SK-N-SH treated with all-trans-retinoic acid at 6 μM for 48 hours (cell line): ENCODE measurements around the gene SLC7A8.

Experiments
- ARNTL ChIP-seq: fragments of 450-650 bp; formaldehyde crosslinking; IDR thresholded peaks from 2 replicates; pipeline ENCODE4 v1.5.0; 2020; ENCODE audit warnings: low read depth, mild to moderate bottlenecking, moderate library complexity, borderline replicate concordance
- BACH2 ChIP-seq: fragments of 250-450 bp; sonication (Bioruptor Pico); IDR thresholded peaks from 2 replicates; pipeline ENCODE4 v1.9.0; 2021; ENCODE audit warnings: mild to moderate bottlenecking, borderline replicate concordance
- CSDC2 ChIP-seq: fragments of 250-450 bp; sonication (Bioruptor Pico); IDR thresholded peaks from 2 replicates; pipeline ENCODE4 v1.5.0; 2020; ENCODE audit warnings: mild to moderate bottlenecking, moderate library complexity
- OSR1 ChIP-seq: fragments of 250-450 bp; sonication (Bioruptor Pico); IDR thresholded peaks from 2 replicates; pipeline ENCODE4 v1.8.0; 2022; ENCODE audit warnings: moderate library complexity, mild to moderate bottlenecking, inconsistent platforms
- ZFP3 ChIP-seq: fragments of 250-450 bp; sonication (Bioruptor Pico); IDR thresholded peaks from 2 replicates; pipeline ENCODE4 v1.5.0; 2020; ENCODE audit warnings: mild to moderate bottlenecking, moderate library complexity
- ZFP30 ChIP-seq: fragments of 450-650 bp; formaldehyde crosslinking; IDR thresholded peaks from 2 replicates; pipeline ENCODE4 v1.5.0; 2022; ENCODE audit warnings: mild to moderate bottlenecking, moderate library complexity
- ZNF8 ChIP-seq: fragments of 450-650 bp; formaldehyde crosslinking; IDR thresholded peaks from 2 replicates; pipeline ENCODE4 v1.5.0; 2020; ENCODE audit warnings: mild to moderate bottlenecking, moderate library complexity
- TF ChIP-seq, protein P1 (sequence below): fragments of 250-450 bp; sonication (Bioruptor Pico); IDR thresholded peaks from 2 replicates; pipeline ENCODE4 v1.5.1; 2021; ENCODE audit warnings: mild to moderate bottlenecking, moderate library complexity
- TF ChIP-seq, protein P2 (sequence below): fragments of 250-450 bp; sonication (Bioruptor Pico); IDR thresholded peaks from 2 replicates; pipeline ENCODE4 v1.8.0; 2020; ENCODE audit warnings: mild to moderate bottlenecking, moderate library complexity, borderline replicate concordance

DNA sequence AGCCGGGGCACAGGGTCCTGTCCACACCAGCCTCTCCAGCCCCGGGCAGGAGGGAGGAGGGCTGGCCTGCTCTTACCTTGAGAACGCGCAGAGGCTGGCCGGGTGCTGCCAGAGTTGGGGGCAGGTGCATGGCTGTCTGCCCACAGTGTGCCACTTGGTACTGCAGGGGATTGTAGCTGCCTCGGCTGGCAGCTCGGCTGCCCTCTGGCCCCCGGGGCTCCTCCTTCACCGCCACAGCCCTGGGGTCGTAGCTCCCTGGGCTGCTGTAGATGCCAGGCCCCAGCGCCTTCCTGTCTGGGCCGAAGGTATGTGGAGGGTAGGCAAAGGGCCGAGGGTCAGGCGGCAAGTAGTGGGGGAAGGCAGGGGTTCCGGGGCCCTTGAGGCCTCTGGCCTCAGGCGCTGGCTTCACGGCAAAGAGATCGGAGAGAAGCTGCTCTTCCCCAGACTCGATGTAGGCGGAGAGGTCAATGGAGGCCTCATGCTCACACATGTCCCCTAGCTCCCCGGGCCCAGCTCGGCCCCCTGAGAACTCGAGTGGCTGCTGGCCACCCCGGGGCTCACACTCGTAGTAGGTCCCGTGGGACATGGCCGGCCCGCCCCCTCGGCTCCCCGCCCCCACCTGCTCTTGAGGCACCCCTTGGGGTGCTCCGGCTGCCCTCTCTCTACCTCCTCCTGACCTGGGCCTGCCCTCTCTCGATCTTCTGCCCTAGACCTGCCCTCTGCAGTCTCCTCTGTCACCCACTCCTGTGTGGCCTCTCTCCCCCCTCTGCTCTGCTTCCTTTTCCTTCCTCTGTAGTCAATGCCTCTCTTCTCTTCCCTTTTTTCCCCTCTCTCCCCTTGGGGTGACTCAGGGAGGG lies 64.7 kb downstream of the SLC7A8 start, which contains the start of gene CEBPE:
- no peak for TF ChIP-seq ZFP30 (CRISPR knock-in tag)
- TF ChIP-seq, protein P1, sequence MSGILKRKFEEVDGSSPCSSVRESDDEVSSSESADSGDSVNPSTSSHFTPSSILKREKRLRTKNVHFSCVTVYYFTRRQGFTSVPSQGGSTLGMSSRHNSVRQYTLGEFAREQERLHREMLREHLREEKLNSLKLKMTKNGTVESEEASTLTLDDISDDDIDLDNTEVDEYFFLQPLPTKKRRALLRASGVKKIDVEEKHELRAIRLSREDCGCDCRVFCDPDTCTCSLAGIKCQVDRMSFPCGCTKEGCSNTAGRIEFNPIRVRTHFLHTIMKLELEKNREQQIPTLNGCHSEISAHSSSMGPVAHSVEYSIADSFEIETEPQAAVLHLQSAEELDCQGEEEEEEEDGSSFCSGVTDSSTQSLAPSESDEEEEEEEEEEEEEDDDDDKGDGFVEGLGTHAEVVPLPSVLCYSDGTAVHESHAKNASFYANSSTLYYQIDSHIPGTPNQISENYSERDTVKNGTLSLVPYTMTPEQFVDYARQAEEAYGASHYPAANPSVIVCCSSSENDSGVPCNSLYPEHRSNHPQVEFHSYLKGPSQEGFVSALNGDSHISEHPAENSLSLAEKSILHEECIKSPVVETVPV (CRISPR knock-in tag): no peak
- no peak for TF ChIP-seq OSR1 (CRISPR knock-in tag)
- no peak for TF ChIP-seq CSDC2
- no peak for TF ChIP-seq BACH2 (CRISPR knock-in tag)
- TF ChIP-seq ARNTL (CRISPR knock-in tag): no peak
- no peak for TF ChIP-seq ZFP3
- TF ChIP-seq, protein P2, sequence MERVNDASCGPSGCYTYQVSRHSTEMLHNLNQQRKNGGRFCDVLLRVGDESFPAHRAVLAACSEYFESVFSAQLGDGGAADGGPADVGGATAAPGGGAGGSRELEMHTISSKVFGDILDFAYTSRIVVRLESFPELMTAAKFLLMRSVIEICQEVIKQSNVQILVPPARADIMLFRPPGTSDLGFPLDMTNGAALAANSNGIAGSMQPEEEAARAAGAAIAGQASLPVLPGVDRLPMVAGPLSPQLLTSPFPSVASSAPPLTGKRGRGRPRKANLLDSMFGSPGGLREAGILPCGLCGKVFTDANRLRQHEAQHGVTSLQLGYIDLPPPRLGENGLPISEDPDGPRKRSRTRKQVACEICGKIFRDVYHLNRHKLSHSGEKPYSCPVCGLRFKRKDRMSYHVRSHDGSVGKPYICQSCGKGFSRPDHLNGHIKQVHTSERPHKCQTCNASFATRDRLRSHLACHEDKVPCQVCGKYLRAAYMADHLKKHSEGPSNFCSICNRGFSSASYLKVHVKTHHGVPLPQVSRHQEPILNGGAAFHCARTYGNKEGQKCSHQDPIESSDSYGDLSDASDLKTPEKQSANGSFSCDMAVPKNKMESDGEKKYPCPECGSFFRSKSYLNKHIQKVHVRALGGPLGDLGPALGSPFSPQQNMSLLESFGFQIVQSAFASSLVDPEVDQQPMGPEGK (CRISPR knock-in tag): no peak
- no peak for TF ChIP-seq ZNF8
